K562 (cell line): ENCODE data around the gene CDC5L. TPM values are rescaled to one million over a fixed set of nuclear protein-coding genes. Genes with fewer than 3 reads are reported as not detected.

Source experiments
- ARNT ChIP-seq, 2 experiments: fragments of 450-650 bp; IDR thresholded peaks; 2 replicates each; pipeline ENCODE4 v1.6.1; 2016; ENCODE audit warnings: mild to moderate bottlenecking in 1 of 2
- BHLHE40 ChIP-seq: IDR thresholded peaks from 2 replicates; pipeline ENCODE4 v1.6.1; 2011; ENCODE audit warnings: low read length, improper control_type of control experiment
- ERF ChIP-seq: fragments of 450-650 bp; formaldehyde crosslinking; IDR thresholded peaks from 2 replicates; pipeline ENCODE4 v1.4.0; 2020; ENCODE audit warnings: mild to moderate bottlenecking, mixed read lengths
- HNRNPLL ChIP-seq: fragments of 200-400 bp; formaldehyde crosslinking; IDR thresholded peaks from 2 replicates; pipeline ENCODE4 v1.6.1; 2017; ENCODE audit warnings: low read length, low read depth, mild to moderate bottlenecking; ENCODE audit not compliant: poor library complexity, severe bottlenecking
- KDM5B ChIP-seq: fragments of 200-600 bp; sonication (generic); IDR thresholded peaks from 2 replicates; pipeline ENCODE4 v1.6.1; 2012; ENCODE audit warnings: low read depth, mild to moderate bottlenecking, moderate library complexity, low read length, control low read depth, inconsistent platforms; ENCODE audit not compliant: insufficient replicate concordance
- MTA3 ChIP-seq: fragments of 450-650 bp; formaldehyde crosslinking; IDR thresholded peaks from 2 replicates; pipeline ENCODE4 v1.6.1; 2017; ENCODE audit warnings: mild to moderate bottlenecking, borderline replicate concordance
- PRMT5 ChIP-seq: sonication (generic); formaldehyde crosslinking; IDR thresholded peaks from 2 replicates; pipeline ENCODE4 v1.5.0; 2020; ENCODE audit warnings: missing genetic modification reagents
- SRSF7 ChIP-seq: fragments of 200-400 bp; formaldehyde crosslinking; optimal IDR thresholded peaks from 2 replicates; pipeline ENCODE3; 2017; ENCODE audit warnings: mild to moderate bottlenecking, low read depth, low read length
- ZBTB7A ChIP-seq: IDR thresholded peaks from 2 replicates; pipeline ENCODE4 v1.6.1; 2011; ENCODE audit warnings: low read depth, mild to moderate bottlenecking, low read length, moderate library complexity, borderline replicate concordance; ENCODE audit not compliant: control insufficient read depth
- ZFP30 ChIP-seq: fragments of 250-450 bp; sonication (Bioruptor Pico); IDR thresholded peaks from 2 replicates; pipeline ENCODE4 v1.8.0; 2022; ENCODE audit warnings: moderate library complexity, mild to moderate bottlenecking, inconsistent platforms, borderline replicate concordance
- polyA plus RNA-seq, 8 experiments: library from polyadenylated mRNA; depleted of rRNA in 4 of 8; stranded (reverse) in 5 of 8; unstranded in 3 of 8; fragments of >200 nt; fragmentation: Nextera tagmentation in 2 of 8; fragmentation: Illumina TruSeq in 1 of 8; extraction: Ambion mirVana in 2 of 8; extraction: Trizol in 1 of 8; gene quantifications; 2 replicates each; pipeline versions ENCODE4 v1.2.1 to v1.2.3, GENCODE V29; 2011 to 2014; ENCODE audit warnings: inconsistent platforms in 1 of 8, missing spikeins in 1 of 8
- total RNA-seq, 7 experiments: library from RNA; depleted of rRNA in 6 of 7; stranded (reverse); fragments of >200 nt in 6 of 7; fragmentation: Illumina TruSeq in 2 of 7; extraction: Trizol in 2 of 7; gene quantifications; 2 replicates each; pipeline versions ENCODE4 v1.2.1 to v1.2.3, GENCODE V29; 2011 to 2021; ENCODE audit warnings: low replicate concordance in 1 of 7
- TF ChIP-seq, protein P1 (sequence below): fragments of 150-350 bp; conservative IDR thresholded peaks from 2 replicates; pipeline ENCODE4 v1.6.1; 2014; ENCODE audit warnings: low read length
- TF ChIP-seq, protein P2 (sequence below): sonication (generic); formaldehyde crosslinking; IDR thresholded peaks from 2 replicates; pipeline ENCODE4 v1.8.1; 2023; ENCODE audit warnings: mild to moderate bottlenecking, missing genetic modification reagents
- TF ChIP-seq, protein P3 (sequence below): fragments of 450-650 bp; IDR thresholded peaks from 2 replicates; pipeline ENCODE4 v1.6.1; 2017; ENCODE audit warnings: antibody characterized with exemption, mild to moderate bottlenecking

CDC5L gene
- total and polyA plus RNA-seq, 9 of the 15 experiments (the other 6 are each of a cell fraction or from before 2014, with no cell fraction given): 22.3 to 44.2 (median 30.8) TPM

DNA sequence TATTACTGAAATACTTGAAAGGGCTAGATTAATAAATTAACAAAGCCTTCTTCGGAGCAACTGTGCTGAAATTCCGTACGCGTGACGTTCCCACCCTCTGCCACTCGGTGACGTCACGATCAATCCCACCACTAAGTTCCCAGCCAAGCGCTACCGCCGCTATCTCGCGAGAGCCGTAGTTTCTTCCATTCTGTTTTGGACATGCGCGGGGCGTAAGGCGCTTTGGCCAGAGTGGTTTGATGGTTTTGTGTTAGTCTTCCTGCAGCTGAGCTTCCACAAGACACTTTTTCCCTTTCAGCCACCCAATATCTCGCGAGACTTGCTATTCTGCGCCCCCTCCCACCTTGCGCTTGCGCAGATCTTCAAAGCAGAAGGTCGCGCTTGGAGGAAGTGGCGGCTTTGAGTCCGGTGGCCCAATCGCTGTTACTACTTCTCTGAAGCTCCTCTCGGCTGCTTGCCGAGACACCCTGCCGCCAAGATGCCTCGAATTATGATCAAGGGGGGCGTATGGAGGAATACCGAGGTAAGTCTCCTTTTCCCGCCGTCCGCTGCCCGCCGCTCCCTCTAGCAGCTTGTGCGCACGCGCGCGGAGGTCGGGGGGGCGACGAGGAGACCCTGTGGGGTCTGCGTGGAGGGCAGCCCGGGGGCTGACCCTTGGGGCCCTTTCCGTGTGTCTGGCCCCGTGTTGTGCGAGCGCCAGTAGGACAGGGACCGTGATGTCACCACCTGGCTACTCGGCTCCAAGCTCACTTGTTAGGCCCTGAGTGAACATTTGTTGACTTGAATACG is at the start of gene CDC5L (continued):
- TF ChIP-seq, protein P1, sequence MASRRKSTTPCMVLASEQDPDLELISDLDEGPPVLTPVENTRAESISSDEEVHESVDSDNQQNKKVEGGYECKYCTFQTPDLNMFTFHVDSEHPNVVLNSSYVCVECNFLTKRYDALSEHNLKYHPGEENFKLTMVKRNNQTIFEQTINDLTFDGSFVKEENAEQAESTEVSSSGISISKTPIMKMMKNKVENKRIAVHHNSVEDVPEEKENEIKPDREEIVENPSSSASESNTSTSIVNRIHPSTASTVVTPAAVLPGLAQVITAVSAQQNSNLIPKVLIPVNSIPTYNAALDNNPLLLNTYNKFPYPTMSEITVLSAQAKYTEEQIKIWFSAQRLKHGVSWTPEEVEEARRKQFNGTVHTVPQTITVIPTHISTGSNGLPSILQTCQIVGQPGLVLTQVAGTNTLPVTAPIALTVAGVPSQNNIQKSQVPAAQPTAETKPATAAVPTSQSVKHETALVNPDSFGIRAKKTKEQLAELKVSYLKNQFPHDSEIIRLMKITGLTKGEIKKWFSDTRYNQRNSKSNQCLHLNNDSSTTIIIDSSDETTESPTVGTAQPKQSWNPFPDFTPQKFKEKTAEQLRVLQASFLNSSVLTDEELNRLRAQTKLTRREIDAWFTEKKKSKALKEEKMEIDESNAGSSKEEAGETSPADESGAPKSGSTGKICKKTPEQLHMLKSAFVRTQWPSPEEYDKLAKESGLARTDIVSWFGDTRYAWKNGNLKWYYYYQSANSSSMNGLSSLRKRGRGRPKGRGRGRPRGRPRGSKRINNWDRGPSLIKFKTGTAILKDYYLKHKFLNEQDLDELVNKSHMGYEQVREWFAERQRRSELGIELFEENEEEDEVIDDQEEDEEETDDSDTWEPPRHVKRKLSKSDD: peak; percentile 100
- TF ChIP-seq, protein P2, sequence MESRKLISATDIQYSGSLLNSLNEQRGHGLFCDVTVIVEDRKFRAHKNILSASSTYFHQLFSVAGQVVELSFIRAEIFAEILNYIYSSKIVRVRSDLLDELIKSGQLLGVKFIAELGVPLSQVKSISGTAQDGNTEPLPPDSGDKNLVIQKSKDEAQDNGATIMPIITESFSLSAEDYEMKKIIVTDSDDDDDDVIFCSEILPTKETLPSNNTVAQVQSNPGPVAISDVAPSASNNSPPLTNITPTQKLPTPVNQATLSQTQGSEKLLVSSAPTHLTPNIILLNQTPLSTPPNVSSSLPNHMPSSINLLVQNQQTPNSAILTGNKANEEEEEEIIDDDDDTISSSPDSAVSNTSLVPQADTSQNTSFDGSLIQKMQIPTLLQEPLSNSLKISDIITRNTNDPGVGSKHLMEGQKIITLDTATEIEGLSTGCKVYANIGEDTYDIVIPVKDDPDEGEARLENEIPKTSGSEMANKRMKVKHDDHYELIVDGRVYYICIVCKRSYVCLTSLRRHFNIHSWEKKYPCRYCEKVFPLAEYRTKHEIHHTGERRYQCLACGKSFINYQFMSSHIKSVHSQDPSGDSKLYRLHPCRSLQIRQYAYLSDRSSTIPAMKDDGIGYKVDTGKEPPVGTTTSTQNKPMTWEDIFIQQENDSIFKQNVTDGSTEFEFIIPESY (CRISPR knock-in tag): peak; percentile 41; the same call in 1 of the 2 replicates
- no peak for TF ChIP-seq BHLHE40
- peak; percentile 92; the same call in 1 of the 2 replicates for TF ChIP-seq MTA3
- TF ChIP-seq SRSF7: no peak
- no peak for TF ChIP-seq PRMT5 (CRISPR knock-in tag)
- TF ChIP-seq, protein P3, sequence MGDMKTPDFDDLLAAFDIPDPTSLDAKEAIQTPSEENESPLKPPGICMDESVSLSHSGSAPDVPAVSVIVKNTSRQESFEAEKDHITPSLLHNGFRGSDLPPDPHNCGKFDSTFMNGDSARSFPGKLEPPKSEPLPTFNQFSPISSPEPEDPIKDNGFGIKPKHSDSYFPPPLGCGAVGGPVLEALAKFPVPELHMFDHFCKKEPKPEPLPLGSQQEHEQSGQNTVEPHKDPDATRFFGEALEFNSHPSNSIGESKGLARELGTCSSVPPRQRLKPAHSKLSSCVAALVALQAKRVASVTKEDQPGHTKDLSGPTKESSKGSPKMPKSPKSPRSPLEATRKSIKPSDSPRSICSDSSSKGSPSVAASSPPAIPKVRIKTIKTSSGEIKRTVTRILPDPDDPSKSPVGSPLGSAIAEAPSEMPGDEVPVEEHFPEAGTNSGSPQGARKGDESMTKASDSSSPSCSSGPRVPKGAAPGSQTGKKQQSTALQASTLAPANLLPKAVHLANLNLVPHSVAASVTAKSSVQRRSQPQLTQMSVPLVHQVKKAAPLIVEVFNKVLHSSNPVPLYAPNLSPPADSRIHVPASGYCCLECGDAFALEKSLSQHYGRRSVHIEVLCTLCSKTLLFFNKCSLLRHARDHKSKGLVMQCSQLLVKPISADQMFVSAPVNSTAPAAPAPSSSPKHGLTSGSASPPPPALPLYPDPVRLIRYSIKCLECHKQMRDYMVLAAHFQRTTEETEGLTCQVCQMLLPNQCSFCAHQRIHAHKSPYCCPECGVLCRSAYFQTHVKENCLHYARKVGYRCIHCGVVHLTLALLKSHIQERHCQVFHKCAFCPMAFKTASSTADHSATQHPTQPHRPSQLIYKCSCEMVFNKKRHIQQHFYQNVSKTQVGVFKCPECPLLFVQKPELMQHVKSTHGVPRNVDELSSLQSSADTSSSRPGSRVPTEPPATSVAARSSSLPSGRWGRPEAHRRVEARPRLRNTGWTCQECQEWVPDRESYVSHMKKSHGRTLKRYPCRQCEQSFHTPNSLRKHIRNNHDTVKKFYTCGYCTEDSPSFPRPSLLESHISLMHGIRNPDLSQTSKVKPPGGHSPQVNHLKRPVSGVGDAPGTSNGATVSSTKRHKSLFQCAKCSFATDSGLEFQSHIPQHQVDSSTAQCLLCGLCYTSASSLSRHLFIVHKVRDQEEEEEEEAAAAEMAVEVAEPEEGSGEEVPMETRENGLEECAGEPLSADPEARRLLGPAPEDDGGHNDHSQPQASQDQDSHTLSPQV: 0 out of 2 replicates have a peak, but pooled peaks have one; percentile 47
- peak; percentile 100 for TF ChIP-seq ZBTB7A
- peak; percentile 86 for TF ChIP-seq KDM5B
- TF ChIP-seq ERF: peak; percentile 94
- TF ChIP-seq HNRNPLL: peak; percentile 74
- TF ChIP-seq ARNT (IDR thresholded peaks at IDR 0.05): no peak
- TF ChIP-seq ZFP30 (CRISPR knock-in tag): no peak
